ENCODE results near the gene OPALIN. TPM values are rescaled to one million over a fixed set of nuclear protein-coding genes. Genes with fewer than 3 reads are reported as not detected.

Gene OPALIN, protein sequence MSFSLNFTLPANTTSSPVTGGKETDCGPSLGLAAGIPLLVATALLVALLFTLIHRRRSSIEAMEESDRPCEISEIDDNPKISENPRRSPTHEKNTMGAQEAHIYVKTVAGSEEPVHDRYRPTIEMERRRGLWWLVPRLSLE
- total RNA-seq = not detected

DNA sequence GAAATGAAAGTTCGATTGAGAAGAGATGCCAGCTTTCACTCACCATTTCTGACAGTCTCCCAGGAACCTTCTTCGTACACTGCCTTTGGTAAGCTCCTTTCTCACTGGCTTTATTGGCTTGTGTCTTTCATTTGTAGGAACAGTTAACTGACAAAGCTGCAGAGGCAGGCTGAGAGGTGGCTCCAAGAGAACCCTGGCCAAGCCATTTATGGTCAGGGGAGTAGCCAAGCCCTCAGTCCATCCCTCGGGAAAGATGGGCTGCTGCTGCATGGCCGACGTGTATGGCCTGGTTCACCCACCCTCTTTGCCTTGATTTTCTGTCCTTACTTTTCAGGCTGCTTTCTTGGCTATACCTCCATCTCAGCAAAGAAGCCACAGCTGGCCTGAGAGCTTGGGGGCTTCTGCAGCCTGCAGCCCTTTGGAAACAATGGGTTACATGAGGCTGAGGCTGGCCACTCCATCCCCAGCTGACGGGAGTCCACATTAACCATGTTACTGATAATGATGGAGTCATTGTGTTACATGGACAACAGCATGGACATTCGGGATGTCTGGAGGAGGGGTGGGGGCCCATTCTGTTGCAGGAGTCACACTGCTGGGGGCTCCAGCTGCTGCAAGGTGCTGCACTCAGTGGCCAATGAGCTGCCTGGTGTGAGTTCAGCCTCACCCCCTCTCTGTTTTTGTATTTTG, at the start of gene OPALIN:
Gene OPALIN, minus strand, starts transcription at position 152 of the 690 bp plus-strand sequence. Its CDS starts 106 bp downstream, at position 46.
- H3K27me3 ChIP-seq = peaks cover 0 to 13% of the 10 kb centered on the region in 2 donors
- DNase-seq (ENCODE audit: low spot score in 2 of 2) = no peak
- intact Hi-C loops (cut with DNase I; ENCODE audit: low total_unique reads) = no loop called here
- no peak within 1 kb of the TSS for H3K27ac ChIP-seq
- no peaks in the 10 kb centered on the region for H3K36me3 ChIP-seq
- TF ChIP-seq, protein P1, sequence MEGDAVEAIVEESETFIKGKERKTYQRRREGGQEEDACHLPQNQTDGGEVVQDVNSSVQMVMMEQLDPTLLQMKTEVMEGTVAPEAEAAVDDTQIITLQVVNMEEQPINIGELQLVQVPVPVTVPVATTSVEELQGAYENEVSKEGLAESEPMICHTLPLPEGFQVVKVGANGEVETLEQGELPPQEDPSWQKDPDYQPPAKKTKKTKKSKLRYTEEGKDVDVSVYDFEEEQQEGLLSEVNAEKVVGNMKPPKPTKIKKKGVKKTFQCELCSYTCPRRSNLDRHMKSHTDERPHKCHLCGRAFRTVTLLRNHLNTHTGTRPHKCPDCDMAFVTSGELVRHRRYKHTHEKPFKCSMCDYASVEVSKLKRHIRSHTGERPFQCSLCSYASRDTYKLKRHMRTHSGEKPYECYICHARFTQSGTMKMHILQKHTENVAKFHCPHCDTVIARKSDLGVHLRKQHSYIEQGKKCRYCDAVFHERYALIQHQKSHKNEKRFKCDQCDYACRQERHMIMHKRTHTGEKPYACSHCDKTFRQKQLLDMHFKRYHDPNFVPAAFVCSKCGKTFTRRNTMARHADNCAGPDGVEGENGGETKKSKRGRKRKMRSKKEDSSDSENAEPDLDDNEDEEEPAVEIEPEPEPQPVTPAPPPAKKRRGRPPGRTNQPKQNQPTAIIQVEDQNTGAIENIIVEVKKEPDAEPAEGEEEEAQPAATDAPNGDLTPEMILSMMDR (IDR thresholded peaks at IDR 0.05) = no peak
- TF ChIP-seq POLR2A (IDR thresholded peaks at IDR 0.05) (no peak), POLR2AphosphoS5 (IDR thresholded peaks at IDR 0.05) (no peak)
- H3K4me3 ChIP-seq = no peak within 1 kb of the TSS
- H3K9me3 ChIP-seq = no peaks in the 10 kb centered on the region
- no peaks in the 10 kb centered on the region for H3K4me1 ChIP-seq

DNA sequence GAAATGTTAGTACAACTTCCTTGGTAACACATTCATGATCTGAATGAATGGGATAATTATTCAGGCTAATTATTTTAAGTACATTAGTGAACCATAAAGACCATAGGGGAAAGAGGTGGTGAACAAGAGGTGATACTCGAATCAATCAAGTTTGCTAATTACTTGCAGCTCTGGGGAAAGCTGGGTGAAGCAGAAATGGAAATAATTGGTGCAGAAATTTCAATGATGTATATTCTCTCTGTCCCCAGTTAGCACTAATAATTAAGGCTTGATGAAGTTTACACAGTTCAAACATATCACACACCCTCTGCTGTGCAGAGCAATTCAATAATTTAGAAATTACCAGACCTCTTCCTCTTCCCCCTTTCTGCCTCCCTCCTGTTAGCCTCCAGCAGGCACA, 49.4 kb upstream of the OPALIN start:
- H3K27me3 ChIP-seq = peaks cover 0 to 57% of the 10 kb centered on the region in 2 donors
- no peaks in the 10 kb centered on the region for H3K36me3 ChIP-seq
- no peak for DNase-seq (ENCODE audit: low spot score in 2 of 2)
- H3K27ac ChIP-seq = no peak overlapping the region
- H3K9me3 ChIP-seq = no peaks in the 10 kb centered on the region
- intact Hi-C loops (cut with DNase I; ENCODE audit: low total_unique reads) = no loop called here
- TF ChIP-seq, protein P1 (IDR thresholded peaks at IDR 0.05) = no peak
- TF ChIP-seq POLR2AphosphoS5 (IDR thresholded peaks at IDR 0.05) (no peak), POLR2A (IDR thresholded peaks at IDR 0.05) (no peak)
- H3K4me1 ChIP-seq = no peaks in the 10 kb centered on the region
- H3K4me3 ChIP-seq = no peak overlapping the region

DNA sequence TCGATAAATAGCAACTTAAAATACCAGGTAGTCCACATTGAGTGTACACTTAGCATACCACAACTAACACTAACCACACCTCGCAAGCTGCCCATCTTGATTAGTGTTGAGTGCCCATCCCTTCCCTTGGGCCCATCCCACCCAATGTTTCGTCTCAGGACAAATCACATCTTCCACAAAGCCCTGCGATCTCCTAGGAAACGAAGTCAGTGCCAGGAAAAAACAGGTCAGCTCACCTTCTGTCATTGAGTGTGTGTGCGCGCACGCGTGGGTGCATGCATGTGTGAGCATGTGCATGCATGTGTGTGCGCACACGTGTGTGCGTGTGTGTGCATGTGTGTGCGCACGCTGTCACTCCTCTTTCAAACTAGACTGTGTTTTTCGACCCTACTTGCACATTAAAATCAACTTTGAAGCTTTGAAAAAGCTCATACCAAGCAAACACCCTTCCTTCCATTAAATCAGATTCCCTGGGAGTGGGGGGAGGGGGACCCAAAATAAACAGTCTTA, 48.8 kb upstream of the OPALIN start:
- no peaks in the 10 kb centered on the region for H3K9me3 ChIP-seq
- no peak overlapping the region for H3K4me3 ChIP-seq
- intact Hi-C loops (cut with DNase I; ENCODE audit: low total_unique reads) = no loop called here
- no peak for TF ChIP-seq POLR2A (IDR thresholded peaks at IDR 0.05)
- TF ChIP-seq POLR2AphosphoS5 (IDR thresholded peaks at IDR 0.05) = no peak
- TF ChIP-seq, protein P1 (IDR thresholded peaks at IDR 0.05) = no peak
- DNase-seq (ENCODE audit: low spot score in 2 of 2) = no peak
- no peaks in the 10 kb centered on the region for H3K36me3 ChIP-seq
- H3K27ac ChIP-seq = no peak overlapping the region
- peaks cover 0 to 52% of the 10 kb centered on the region in 2 donors for H3K27me3 ChIP-seq
- H3K4me1 ChIP-seq = no peaks in the 10 kb centered on the region

DNA sequence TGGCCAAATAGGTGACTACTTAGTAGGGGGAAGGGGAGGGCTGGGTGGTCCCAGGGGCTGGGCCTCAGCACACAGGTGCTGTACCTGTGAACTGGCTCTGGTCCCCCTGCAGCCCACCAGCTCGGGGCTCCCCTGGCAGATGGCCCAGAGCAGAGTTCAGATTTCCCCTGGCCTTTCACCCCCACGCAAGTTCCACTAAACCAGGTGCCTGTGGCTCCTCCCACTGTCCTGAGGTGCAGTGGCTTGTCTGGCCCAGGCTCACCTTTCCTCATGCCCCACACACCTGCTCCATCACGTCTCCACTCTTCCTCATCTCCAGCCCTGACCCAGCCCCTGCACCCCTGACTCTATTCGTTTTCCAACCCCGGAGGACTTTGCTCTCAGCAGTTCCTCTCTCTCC, 47.3 kb upstream of the OPALIN start:
- Histone ChIP-seq H3K27me3 (peaks cover 0 to 41% of the 10 kb centered on the region in 2 donors), H3K9me3 (no peaks in the 10 kb centered on the region), H3K36me3 (no peaks in the 10 kb centered on the region), H3K27ac (no peak overlapping the region), H3K4me1 (no peaks in the 10 kb centered on the region), H3K4me3 (no peak overlapping the region)
- intact Hi-C loops (cut with DNase I; ENCODE audit: low total_unique reads) = no loop called here
- TF ChIP-seq, protein P1 (IDR thresholded peaks at IDR 0.05) = no peak
- no peak for TF ChIP-seq POLR2A (IDR thresholded peaks at IDR 0.05)
- no peak for TF ChIP-seq POLR2AphosphoS5 (IDR thresholded peaks at IDR 0.05)
- DNase-seq (ENCODE audit: low spot score in 2 of 2) = no peak

Data from breast epithelium (tissue), 4 donors.